COLO668 (cell line): ENCODE measurements around the gene PLCD3.

Source experiments
- DNase-seq: peaks from one replicate; lab custom pipeline; 2025; ENCODE audit not compliant: unreplicated experiment; lab: John Stamatoyannopoulos, UW

PLCD3 gene, protein sequence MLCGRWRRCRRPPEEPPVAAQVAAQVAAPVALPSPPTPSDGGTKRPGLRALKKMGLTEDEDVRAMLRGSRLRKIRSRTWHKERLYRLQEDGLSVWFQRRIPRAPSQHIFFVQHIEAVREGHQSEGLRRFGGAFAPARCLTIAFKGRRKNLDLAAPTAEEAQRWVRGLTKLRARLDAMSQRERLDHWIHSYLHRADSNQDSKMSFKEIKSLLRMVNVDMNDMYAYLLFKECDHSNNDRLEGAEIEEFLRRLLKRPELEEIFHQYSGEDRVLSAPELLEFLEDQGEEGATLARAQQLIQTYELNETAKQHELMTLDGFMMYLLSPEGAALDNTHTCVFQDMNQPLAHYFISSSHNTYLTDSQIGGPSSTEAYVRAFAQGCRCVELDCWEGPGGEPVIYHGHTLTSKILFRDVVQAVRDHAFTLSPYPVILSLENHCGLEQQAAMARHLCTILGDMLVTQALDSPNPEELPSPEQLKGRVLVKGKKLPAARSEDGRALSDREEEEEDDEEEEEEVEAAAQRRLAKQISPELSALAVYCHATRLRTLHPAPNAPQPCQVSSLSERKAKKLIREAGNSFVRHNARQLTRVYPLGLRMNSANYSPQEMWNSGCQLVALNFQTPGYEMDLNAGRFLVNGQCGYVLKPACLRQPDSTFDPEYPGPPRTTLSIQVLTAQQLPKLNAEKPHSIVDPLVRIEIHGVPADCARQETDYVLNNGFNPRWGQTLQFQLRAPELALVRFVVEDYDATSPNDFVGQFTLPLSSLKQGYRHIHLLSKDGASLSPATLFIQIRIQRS

DNA sequence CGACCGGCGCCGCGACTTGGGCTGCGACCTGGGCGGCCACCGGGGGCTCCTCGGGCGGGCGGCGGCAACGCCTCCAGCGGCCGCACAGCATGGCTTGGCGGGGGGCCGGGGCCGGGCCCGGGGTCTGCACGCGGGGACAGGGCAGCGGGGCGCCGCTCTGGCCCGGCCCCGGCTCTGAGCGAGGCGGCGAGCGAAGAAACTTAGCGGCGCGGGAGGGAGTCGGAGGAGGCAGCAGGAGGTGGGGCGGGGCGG lies at the start of gene PLCD3:
Gene PLCD3 (minus strand): TSS at position 196 of the 252 bp plus-strand sequence. CDS start 105 bp downstream, at position 91.
- DNase-seq: no peak

DNA sequence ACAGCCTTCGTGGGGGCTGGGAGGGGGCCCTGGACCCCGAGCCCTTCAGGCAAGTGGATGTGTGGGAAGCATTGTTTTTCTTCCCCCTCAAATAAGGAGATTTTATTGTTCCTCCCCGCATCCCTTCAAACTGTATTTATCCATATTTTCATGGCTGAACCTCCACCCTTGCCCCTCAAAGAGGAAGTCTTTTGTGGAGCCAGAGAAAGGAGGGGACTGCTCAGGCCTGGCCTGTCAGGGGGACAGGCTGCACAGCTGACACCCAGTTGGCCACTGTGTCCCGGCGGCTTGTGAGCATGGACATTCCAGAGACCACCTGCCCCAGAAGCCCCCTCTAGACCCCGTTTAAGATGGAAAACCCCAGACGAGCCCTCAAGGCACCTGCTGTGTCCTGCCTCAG lies 45.2 kb upstream of the PLCD3 start:
- no peak for DNase-seq

DNA sequence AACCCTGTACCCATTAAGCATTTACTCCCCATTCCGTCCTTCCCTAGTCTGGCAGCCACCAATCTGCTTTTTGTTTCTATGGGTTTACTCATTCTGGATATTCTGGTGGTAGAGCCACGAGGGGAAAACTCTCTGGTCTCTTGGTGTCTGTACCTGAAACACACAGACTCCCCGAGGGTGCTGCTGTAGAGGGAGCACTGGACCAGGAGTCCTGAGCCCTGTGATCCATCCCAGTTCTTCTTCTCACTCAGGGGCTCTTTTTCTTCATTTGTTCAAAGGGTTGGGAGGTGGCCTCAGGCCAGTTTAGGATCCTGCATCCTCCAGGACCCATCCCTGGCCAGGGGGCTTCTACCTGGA lies 43.4 kb upstream of the PLCD3 start:
- DNase-seq: no peak

DNA sequence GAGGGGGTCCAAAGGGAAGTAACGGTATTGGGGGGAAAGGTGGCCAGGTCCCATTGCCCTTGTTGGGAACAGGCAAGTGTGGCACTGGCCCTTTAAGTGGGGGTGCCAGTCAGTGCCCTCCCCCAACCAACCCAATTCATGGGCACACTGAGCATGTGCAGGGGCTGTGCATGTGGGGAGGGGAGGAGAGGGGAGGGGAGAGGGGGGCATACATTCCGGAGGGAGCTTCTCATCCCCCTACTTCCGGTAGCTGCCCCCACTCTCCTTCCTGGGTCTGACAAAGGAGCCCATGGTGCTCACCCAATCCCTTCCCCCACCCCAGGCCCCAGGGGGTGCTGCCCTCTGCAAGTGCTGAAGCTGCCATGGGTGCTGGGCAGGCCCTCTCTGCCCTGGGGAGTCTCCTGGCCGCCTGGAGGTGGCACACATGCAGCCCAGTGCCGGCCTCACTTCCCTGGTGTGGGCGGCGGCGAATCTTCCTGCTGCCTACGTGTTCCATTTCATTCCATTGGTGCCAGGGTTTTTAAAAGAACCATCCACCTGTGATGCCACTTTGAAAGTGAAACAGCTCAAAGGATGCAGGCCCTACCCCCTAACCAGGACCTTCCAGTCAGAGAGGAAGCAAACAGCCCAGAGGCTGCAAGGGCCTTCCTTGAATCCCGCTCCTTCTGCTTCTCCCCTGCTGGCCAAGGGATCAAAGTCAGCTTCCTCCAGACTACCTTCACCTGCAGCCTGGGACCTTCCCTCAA lies 40.4 kb upstream of the PLCD3 start:
- no peak for DNase-seq

DNA sequence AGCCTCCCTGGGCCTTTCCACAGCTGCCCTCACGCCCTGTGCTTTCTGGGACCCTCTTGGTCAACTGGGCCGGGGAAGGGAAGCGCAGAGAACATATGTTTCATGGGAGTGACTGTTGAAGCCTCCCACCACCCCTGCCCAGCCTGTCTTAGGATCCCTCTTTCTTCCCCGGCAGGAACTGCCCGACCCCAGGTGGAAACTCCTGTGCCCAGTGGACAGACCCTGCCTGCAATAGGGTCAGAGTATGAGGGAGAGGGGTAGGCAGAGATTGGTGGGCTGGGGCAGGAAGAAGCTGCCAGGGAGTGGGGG lies 39.9 kb upstream of the PLCD3 start:
- no peak for DNase-seq

DNA sequence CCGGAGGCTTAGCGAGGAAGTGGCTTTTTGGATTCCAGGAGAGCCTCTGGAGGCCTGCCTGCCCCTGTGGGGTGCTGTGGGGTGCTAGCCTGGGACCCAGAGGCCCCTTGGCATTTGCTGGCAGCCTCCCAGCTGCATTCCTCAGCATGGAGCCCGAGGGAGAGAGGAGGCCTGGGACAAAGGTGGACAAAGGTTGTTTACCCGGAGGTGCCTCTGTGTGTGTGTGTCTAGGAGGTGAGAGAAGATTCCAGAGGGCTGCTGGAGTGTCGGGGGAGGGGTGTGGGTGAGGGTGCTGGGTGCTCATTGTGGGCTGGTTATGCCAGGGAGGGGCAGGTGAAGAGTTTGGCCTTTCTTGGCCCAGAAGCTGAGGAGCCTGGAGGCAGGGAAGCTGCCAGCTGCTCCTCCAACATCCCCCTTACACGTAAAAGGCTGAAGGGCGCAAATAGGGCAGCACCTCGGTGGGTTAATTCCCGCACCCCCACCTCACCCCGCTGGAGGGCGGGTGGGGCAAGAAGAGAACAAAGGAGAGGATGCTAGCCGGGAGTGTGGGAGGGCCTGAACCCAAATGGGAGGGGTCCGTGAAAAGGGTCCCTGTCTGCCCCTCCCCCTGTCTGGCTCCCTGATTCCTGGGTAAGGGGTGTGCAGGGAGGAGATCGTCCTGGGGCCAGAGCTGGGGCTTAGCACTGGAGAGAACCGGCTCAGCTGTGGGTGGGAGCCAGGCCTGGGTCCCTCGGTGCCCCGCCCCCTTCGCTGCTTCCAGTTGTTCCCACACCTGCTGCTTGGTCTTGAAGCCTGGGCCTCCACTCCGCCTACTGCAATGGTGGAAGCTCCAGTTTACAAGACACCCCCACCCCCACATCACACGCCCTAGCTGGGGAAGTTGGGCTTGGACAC lies 39.3 kb upstream of the PLCD3 start:
- DNase-seq: no peak

DNA sequence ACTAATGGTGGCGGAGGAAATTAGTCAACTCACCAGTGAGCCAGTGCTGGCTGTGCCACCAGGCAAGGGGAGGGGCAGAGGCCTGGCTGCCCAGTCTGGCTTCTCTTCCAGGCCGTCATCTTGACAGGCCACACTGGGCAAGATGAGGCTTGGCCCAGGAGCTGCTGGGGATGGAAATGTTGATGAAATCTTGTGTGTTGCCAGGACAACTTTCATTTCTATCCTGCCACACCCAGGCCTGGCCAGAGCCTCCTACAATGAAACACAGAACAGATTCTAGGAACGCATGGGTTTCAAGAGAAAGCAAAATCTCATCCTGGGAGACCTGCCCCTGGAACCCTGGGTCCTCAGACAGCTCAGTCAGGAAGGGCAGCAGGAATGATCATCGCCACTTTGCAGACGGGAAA lies 38.6 kb upstream of the PLCD3 start:
- no peak for DNase-seq

DNA sequence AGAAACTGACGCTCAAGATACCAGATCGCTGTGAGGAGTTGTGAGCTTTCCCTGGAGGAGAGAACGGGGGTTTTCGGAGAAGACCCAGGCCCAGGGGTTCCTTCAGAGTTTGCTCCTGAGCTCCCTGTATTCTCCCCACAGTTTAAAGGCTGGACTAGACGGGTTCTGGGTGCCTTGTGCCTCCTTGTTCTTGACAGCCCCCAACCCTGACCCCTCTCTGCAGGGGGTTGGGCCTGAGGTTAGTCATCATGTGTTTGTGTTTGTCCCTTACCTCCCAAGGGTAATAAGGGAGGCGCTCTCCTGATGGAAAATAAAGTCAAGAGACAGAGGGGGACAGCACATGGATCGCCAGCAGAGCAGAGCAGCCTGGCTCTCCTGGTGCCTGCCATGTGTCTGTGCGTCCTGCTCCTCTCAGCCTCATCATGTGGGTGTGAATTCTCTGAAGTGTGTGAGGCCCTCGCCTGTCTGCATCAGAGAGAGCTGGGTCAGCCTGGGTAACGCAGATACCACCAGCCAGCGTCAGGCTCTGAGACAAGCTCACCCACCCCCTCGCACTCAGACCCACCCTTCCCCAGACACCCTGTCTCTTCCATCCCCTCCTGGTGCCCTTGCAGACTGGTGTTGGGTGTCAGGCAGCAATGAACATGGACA lies 38.1 kb upstream of the PLCD3 start:
- DNase-seq: no peak

DNA sequence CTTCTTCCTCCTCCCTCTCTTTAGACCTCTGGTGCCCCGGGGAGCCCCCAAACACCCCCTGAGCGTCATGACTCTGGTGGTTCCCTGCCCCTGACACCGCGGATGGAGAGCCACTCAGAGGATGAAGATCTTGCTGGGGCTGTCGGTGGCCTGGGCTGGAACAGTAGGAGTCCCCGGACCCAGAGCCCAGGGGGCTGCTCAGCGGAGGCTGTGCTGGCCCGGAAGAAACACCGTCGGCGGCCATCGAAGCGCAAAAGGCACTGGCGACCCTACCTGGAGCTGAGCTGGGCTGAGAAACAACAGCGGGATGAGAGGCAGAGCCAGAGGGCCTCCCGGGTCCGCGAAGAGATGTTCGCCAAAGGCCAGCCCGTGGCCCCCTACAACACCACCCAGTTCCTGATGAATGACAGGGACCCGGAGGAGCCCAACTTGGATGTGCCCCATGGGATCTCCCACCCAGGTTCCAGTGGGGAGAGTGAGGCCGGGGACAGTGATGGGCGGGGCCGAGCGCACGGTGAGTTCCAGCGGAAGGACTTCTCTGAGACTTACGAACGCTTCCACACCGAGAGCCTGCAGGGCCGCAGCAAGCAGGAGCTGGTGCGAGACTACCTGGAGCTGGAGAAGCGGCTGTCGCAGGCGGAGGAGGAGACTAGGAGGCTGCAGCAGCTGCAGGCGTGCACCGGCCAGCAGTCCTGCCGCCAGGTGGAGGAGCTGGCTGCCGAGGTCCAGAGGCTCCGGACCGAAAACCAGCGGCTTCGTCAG lies 36.9 kb upstream of the PLCD3 start:
- no peak for DNase-seq

DNA sequence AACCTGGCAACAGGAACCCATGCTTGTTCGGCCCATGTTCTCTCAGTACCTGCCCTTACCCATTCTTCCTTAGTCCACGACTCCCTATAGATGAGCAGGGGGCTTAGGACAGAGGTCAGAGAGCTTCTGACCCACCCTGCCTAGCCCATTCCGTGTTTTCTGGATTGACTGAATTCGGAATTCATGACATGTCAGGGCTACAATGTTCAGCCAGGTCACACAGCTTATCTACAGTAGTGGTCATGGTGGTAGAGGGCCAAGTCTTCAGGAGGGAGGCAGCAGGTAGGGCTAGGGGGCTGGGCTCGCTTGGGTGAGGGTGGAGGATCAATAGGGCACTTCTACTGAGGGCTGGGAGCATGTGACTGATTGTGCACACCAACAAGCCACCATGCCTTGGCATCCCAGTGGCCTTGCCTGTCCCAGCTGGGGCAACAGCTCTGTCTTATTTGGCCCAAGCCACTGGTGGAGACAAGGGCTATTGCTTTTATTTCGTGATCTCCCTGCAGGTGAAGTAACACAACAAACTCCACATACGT lies 32.5 kb upstream of the PLCD3 start:
- DNase-seq: no peak

DNA sequence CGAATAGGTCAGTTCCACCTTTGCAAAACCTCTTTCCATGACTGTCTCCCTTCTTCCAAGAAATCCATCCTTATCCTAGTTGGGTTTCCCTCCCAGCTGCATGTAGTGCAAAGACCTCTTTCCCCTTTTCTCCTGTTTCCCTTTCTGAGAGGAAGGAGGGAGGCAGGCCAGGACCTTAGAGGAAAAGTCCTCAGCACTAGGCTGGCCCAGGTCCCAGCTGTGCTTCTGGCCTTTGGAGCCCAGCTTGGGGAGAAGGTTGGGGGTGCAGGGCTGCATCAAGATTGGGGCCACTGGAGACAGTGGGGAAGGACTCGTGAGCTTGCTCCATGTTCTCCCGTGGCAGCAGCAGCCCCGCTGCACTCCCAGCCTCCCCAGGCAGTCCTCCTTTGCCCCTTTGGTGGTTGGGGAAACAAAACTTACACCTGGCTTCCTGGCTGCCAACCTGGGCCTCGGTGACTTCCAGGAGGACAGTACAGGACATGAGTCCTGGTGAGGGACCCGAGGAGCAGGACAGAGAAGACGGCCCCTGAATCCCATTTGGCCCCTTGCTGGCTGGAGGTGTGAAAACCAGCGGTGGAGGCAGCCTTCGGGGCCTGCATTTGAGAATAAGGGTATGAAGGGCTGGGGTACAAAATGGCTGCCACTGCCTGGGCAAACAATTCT lies 29.8 kb upstream of the PLCD3 start:
- no peak for DNase-seq

DNA sequence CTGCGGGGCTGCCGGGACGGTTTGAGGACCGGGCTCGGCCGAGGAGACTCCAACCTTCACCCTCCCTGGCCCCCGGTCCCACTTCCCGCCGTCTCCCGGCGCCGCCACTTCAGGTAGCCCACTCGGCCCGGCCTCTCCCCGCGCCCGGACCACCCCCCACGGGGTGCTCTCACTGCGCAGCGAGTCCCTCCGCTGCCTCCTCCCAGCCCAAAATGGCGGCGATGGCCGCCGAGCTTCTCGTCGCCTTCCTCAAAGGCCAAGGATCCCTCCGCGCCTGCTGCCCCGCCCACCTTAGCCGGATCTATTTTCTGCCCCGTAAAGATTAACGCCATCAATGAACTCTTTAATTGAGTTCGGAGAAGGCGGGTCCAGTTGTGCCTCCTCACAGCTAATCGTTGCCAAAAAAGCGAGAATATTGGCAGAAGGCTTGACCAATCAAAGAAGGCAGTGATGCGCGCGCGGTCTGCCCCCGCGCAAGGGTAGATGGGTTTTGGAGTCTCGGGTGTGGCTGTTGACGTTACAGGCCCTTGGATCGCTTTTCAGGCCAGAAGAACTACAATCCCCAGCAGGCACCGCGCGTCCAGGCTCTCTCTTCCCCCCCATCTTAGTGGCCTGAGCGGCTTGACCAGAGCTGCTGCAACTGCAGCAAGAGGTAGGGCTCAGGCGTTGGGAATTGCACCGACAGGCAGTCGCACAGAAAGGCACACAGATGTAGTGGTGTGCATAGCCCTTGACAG lies 29.1 kb upstream of the PLCD3 start, which contains the start of gene HEXIM2:
Gene HEXIM2 (plus strand): TSS at position 588 of the 737 bp plus-strand sequence. CDS start 919 bp downstream, outside the sequence.
- peak; percentile 99 for DNase-seq

DNA sequence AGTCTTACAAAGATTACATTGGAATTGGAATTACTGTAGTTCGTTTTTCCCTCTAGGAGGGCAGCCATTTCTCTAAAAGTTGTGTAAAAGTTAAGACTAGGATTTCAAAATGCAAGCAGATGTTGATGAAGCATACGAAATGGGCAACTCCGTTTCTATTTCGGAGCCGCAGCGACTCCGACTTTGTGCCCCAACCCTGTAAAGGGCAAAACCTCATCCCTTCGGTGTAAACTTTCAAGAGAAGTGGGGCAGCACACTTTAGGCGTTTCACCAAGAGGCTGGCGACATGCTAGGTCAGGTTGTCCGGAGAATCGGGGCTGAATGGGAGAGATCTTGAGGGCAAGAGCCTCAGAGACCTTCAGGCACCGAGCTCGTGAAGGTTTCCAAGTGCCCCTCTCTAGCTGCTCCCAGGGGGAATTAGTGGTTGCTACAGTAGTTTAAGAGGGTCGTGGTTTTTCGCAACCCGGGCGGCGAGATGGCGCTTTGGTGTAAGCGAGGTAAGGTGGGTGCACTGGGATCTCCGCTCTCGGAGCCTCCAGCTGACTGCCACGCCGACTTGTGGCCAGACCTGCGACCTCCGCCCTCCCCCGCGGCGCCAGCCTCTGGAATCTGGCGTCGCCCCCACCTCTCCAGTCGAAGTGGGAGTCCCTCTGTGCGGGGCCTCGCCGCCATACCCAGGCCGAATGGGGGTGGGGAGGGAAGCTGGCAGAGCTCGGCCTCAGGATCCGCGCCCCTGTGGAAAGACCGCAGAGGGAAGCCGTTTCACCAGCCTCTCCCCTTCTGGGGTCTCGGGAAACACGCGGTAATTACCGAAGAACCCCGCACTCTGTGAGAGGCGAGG lies 28.4 kb upstream of the PLCD3 start:
- peak; percentile 37 for DNase-seq

DNA sequence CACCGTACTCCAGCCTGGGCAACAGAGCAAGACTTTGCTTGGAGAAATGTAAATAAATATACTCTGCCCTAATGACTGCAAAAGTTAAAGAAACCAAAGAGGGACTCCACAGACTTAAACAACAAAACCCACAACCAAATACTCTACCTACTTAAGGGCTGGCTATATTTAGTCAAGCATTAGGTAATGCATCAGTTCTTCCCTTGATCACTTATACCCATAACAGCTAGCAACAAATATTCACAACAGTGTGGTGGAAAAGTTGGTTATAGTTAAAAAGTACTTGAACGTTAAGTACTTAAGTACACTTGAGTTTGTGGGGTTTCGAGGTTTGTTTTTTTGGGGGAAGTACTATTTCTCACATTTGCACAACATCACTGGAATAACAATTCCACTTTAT lies 23.9 kb upstream of the PLCD3 start:
- DNase-seq: no peak

DNA sequence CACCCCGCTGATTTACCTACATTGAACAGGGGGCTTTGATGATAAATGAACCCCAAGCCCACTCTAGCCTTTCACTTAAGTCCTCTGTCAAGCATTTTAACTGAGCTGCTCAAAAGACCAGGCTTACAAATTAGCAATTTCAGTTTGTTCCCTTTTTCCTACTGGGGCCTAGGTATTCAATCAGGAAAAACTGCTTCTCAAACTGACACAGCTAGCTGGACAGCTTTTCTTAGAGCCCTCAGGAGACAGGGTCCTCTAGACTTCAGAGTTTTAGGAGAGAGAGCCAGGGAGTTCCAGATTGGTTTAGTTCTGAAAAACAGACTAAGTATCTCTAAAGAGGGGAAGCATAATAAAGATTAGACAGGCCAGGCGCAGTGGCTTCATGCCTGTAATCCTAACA lies 23.2 kb upstream of the PLCD3 start:
- no peak for DNase-seq

DNA sequence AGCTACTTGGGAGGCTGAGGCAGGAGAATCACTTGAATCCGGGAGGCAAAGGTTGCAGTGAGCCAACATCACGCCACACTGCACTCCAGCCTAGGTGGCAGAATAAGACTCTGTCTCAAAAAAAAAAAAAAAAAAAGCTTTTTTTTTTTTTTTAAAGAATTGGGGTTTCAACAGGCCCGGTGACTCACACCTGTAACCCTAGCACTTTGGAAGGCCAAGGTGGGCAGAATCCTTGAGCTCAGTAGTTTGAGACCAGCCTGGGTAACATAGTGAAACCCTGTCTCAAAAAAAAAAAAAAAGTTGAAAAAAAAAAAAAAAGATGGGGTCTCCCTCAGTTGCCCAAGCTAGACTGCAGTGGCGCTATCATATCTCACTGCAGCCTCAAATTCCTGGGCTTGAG lies 22.7 kb upstream of the PLCD3 start:
- no peak for DNase-seq
